ENCODE measurements around the gene SPEN. TPM values are rescaled to one million over a fixed set of nuclear protein-coding genes. Genes with fewer than 3 reads are reported as not detected.
"Not testable (repeated sequence)": the region's sequence is repeated elsewhere in the genome, so short reads cannot be mapped to it uniquely, and the experiment has no call there.

The SPEN gene
- total RNA-seq, 1 experiment from 2014 or later: 58.3 TPM

GRCh38 chr1:15826810-15827507, 20.5 kb upstream of the SPEN start:
- intact Hi-C loops (cut with micrococcal nuclease; ENCODE audit: unreplicated experiment): no loop called here
- no peaks in the 10 kb centered on the region for H3K9me3 ChIP-seq (ENCODE audit: control insufficient read depth, insufficient read depth, low read depth, low read length)
- no peak for ATAC-seq
- no peaks in the 10 kb centered on the region for H3K36me3 ChIP-seq (ENCODE audit: control insufficient read depth, insufficient read depth, low read length)
- no peaks in the 10 kb centered on the region for H3K27me3 ChIP-seq (ENCODE audit: control insufficient read depth, insufficient read depth, low read length)
- no TSS peak for BruUV-seq (replicated peaks)
- CTCF ChIA-PET: no interaction called here
- TF ChIP-seq TCF7L2 (IDR thresholded peaks at IDR 0.05; ENCODE audit: low read depth, low read length) (no peak), POLR2AphosphoS5 (IDR thresholded peaks at IDR 0.05; ENCODE audit: low read depth, low read length) (no peak), REST (IDR thresholded peaks at IDR 0.05; ENCODE audit: insufficient read depth in 1 of 2, low read depth in 2 of 2, low read length in 1 of 2) (no peak), SIN3A (IDR thresholded peaks at IDR 0.05; ENCODE audit: borderline replicate concordance, insufficient read depth, low read depth, low read length) (no peak)
- in situ Hi-C loops (cut with HindIII; ENCODE audit: low pct_unique_long_range_greater_than_20kb, low sequenced_read_pairs): no loop called here
- DNase-seq (ENCODE audit: low read depth, low spot score): no peak
- peaks cover 12% of the 10 kb centered on the region for H3K4me1 ChIP-seq (ENCODE audit: control insufficient read depth, insufficient read depth, low read length)
- POLR2A ChIA-PET: no interaction called here
- H3K27ac ChIP-seq (ENCODE audit: low read length): no peak overlapping the region
- no peak overlapping the region for H3K4me3 ChIP-seq (ENCODE audit: low read depth in 2 of 2, low read length in 2 of 2)

GRCh38 chr1:15827567-15827966, 19.9 kb upstream of the SPEN start:
- BruUV-seq (replicated peaks); POLR2A ChIA-PET; H3K4me3 ChIP-seq (ENCODE audit: low read depth in 2 of 2, low read length in 2 of 2); H3K27ac ChIP-seq (ENCODE audit: low read length); H3K9me3 ChIP-seq (ENCODE audit: control insufficient read depth, insufficient read depth, low read depth, low read length); intact Hi-C loops (cut with micrococcal nuclease; ENCODE audit: unreplicated experiment); H3K36me3 ChIP-seq (ENCODE audit: control insufficient read depth, insufficient read depth, low read length); in situ Hi-C loops (cut with HindIII; ENCODE audit: low pct_unique_long_range_greater_than_20kb, low sequenced_read_pairs); H3K27me3 ChIP-seq (ENCODE audit: control insufficient read depth, insufficient read depth, low read length); ATAC-seq; CTCF ChIA-PET; DNase-seq (ENCODE audit: low read depth, low spot score): not testable (repeated sequence)
- peaks cover 16% of the 10 kb centered on the region for H3K4me1 ChIP-seq (ENCODE audit: control insufficient read depth, insufficient read depth, low read length)

- BruUV-seq (replicated peaks); POLR2A ChIA-PET; H3K36me3 ChIP-seq (ENCODE audit: control insufficient read depth, insufficient read depth, low read length); CTCF ChIA-PET; intact Hi-C loops (cut with micrococcal nuclease; ENCODE audit: unreplicated experiment); H3K27ac ChIP-seq (ENCODE audit: low read length); ATAC-seq; in situ Hi-C loops (cut with HindIII; ENCODE audit: low pct_unique_long_range_greater_than_20kb, low sequenced_read_pairs); H3K4me3 ChIP-seq (ENCODE audit: low read depth in 2 of 2, low read length in 2 of 2); H3K27me3 ChIP-seq (ENCODE audit: control insufficient read depth, insufficient read depth, low read length); DNase-seq (ENCODE audit: low read depth, low spot score); H3K9me3 ChIP-seq (ENCODE audit: control insufficient read depth, insufficient read depth, low read depth, low read length): not testable (repeated sequence)
- peaks cover 19% of the 10 kb centered on the region for H3K4me1 ChIP-seq (ENCODE audit: control insufficient read depth, insufficient read depth, low read length)
These were observed 18.6 kb upstream of the SPEN start for GRCh38 chr1:15828931-15829330.

- ChIA-PET CTCF (no interaction called here), POLR2A (no interaction called here)
- H3K4me1 ChIP-seq (ENCODE audit: control insufficient read depth, insufficient read depth, low read length): peaks cover 19% of the 10 kb centered on the region
- no peak for ATAC-seq
- intact Hi-C loops (cut with micrococcal nuclease; ENCODE audit: unreplicated experiment) (no loop called here), in situ Hi-C loops (cut with HindIII; ENCODE audit: low pct_unique_long_range_greater_than_20kb, low sequenced_read_pairs) (no loop called here)
- TF ChIP-seq POLR2AphosphoS5 (IDR thresholded peaks at IDR 0.05; ENCODE audit: low read depth, low read length): no peak
- no peak for TF ChIP-seq TCF7L2 (IDR thresholded peaks at IDR 0.05; ENCODE audit: low read depth, low read length)
- TF ChIP-seq SIN3A (IDR thresholded peaks at IDR 0.05; ENCODE audit: borderline replicate concordance, insufficient read depth, low read depth, low read length): no peak
- TF ChIP-seq REST (IDR thresholded peaks at IDR 0.05; ENCODE audit: insufficient read depth in 1 of 2, low read depth in 2 of 2, low read length in 1 of 2): no peak
- no peak for TF ChIP-seq CTCF (IDR thresholded peaks at IDR 0.05)
- DNase-seq (ENCODE audit: low read depth, low spot score): no peak
- H3K4me3 ChIP-seq (ENCODE audit: low read depth in 2 of 2, low read length in 2 of 2): no peak overlapping the region
- H3K27ac ChIP-seq (ENCODE audit: low read length): no peak overlapping the region
- H3K9me3 ChIP-seq (ENCODE audit: control insufficient read depth, insufficient read depth, low read depth, low read length): no peaks in the 10 kb centered on the region
- BruUV-seq (replicated peaks): no TSS peak
- H3K27me3 ChIP-seq (ENCODE audit: control insufficient read depth, insufficient read depth, low read length): no peaks in the 10 kb centered on the region
- H3K36me3 ChIP-seq (ENCODE audit: control insufficient read depth, insufficient read depth, low read length): no peaks in the 10 kb centered on the region
These were observed 17.2 kb upstream of the SPEN start for GRCh38 chr1:15830258-15830657.

Measured in Panc1 (cell line).